GM18498 (cell line): ENCODE data around the gene GJA3.
A peak's percentile ranks its signal among the peaks of the same experiment; 100 is the strongest.

Experiments used
- ATAC-seq: cut with Tn5 transposase; IDR thresholded peaks from one replicate; pipeline ENCODE4 v1.9.1; 2021; ENCODE audit warnings: mild to moderate bottlenecking, moderate library complexity; ENCODE audit not compliant: unreplicated experiment

GJA3 gene

GRCh38 chr13:20130012-20130411 is 30.8 kb downstream of the GJA3 start:
- ATAC-seq: no peak

- no peak for ATAC-seq
Observed at GRCh38 chr13:20129076-20129475, 31.8 kb downstream of the GJA3 start.

DNA sequence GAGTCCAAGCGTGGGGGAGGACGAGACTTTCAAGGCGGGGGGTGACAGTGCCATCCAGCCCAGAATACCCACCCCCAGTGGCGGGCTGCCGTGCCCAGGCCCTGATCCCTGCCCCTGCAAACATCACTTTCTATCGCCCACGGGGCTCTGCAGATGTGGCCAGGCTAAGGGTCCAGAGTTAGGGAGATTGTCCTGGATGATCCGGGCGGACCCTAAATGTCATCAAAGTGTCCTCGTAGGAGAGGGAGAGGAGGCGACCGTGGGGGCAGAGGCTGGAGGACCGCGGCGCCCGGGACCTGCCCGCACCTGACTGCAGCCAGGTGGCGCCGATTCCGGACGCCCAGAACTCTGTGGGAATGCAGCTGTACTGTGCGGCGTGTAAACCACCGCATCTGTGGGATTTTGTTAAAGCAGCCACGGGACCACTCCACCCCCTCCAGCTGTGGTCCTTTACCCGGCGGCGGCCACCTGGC is 32.4 kb downstream of the GJA3 start:
- ATAC-seq: peak; percentile 22

- ATAC-seq: peak; percentile 76
Observed at GRCh38 chr13:20127562-20128458, 33.0 kb downstream of the GJA3 start.

GRCh38 chr13:20127262-20127561 is 33.6 kb downstream of the GJA3 start:
- peak; percentile 17 for ATAC-seq

- no peak for ATAC-seq
Observed at GRCh38 chr13:20126541-20127261, 34.2 kb downstream of the GJA3 start.

- ATAC-seq: no peak
Observed at GRCh38 chr13:20125783-20126165, 35.1 kb downstream of the GJA3 start.

DNA sequence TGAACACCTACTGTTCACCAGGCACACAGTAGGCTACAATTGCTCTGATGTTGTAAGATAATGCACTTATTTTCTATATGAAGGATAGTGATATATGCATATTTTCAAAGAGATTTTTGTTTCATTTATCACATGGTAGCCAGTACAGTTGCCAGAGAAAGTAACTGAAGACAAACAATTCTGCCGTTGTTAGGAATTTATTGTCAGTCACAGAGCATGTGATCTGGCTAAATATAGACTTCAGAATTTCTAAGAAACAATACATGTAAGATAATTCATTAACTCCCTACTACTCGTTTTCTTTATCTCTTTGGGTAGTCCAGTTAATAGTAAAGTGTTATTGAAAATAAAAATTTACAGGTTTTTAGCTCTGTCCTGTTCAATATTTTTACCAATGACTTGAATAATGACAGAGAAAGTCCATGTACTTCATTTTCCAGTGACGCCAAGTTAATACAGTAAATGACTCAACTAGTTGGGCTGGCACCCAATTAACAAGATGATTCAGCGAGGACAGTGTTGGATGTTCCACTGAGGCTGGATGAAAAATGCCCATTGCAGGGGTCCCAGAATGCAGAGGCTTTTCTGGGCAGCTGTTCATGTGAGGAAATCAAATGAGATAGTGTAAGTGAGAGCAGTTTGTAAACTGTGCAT is 35.6 kb downstream of the GJA3 start:
- ATAC-seq: no peak

- no peak for ATAC-seq
Observed at GRCh38 chr13:20124303-20124702, 36.5 kb downstream of the GJA3 start.

GRCh38 chr13:20121159-20121525 is 39.7 kb downstream of the GJA3 start:
- no peak for ATAC-seq

- no peak for ATAC-seq
Observed at GRCh38 chr13:20119960-20120359, 40.9 kb downstream of the GJA3 start.

- ATAC-seq: peak; percentile 43
Observed at GRCh38 chr13:20118268-20119140, 42.3 kb downstream of the GJA3 start.

DNA sequence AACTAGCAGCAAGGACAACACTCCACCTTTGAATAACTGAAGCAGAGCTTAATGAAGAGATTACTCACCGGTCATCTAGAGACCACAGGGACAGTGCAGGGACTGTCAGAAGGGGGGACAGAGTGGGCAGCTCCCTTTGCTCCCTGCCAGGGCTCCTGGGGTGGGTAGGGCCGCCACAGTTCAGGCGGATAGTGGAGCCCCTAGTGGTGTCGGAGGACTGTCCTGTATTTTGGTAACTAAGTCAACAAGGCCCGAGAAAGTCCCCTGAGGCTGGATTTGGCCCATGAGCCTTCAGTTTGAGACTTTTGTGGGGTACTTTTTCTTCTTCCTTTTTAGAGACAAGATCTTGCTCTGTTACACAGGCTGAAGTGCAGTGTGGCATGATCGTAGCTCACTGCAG is 44.6 kb downstream of the GJA3 start:
- ATAC-seq: no peak

GRCh38 chr13:20114066-20114610 is 46.7 kb downstream of the GJA3 start:
- ATAC-seq: no peak

GRCh38 chr13:20109037-20109436 is 51.8 kb downstream of the GJA3 start:
- no peak for ATAC-seq

- no peak for ATAC-seq
Observed at GRCh38 chr13:20106742-20107141, 54.1 kb downstream of the GJA3 start.

GRCh38 chr13:20105161-20105689 is 55.6 kb downstream of the GJA3 start:
- ATAC-seq: no peak

DNA sequence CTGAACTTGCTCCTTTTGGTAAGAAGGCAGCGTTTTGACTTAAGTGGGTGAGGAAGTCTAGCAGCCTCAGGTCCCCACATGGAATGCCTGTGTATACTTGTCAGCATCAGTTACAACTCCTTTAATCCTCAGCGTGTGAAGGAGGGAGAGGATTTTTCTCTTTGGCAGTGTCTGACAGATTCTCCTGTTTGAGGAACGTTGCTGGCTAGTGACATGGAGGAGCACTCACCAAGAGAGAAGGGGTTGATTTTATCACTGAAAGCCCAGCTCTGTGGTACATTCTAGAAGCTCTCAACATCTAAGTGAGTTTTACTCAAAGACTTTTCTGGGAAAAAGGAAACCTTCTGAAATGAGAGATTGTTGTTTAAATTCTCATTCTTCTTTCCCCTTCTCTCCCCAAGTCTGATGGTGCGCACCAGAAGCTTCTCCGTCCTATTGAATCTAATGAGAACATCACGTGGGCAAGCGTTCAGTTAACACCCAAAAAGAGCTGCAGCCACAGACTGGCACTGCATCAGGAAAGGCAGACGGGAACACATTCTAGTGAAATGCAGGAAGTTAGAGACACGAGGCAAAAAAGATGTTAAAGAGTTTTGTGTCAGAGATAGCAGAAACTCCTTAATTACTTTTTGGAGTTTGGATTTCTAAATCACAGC is 58.2 kb downstream of the GJA3 start:
- ATAC-seq: no peak

DNA sequence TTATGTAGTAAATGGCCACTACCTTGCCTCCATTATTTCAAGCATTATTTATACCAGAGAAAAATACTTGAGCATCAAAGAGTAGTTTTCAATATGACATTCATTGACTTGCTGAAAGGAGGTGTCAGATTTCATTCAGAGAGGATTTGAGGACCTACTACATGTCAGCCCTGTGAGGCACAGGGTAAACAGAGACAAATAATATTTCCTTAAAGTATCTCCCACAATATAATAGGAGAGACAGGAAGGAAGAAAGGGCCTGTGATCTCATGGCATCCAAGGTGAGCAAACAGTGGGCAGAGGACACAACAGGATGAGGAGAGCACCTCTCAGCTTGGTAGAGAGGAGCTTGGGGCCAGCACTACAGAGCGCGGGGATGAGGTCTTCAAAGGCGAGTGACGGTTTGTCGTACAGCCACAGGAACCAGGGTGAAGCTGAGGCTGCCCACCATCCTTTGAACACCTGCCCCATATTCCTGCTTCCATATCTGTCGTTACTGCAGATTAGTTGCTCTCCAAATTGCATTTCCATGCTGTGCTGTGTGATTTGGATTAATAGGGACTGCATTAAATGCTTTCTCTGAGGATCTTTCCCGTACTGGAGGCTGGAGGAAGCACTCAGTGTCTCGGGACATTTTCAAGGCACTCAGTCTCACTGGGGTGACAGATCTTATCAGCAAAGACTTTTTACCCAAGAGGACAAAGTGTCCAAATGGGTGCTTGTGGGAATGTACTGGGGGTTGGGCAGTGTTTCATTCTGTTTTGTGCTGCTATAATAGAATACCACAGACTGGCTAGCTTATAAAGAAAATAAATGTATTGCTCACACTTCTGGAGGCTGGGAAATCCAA is 59.2 kb downstream of the GJA3 start:
- ATAC-seq: no peak
